Stimulated activated CD4-positive, alpha-beta T cell treated with anti-CD3 and anti-CD28 coated beads, Interleukin-12 subunit alpha, Interleukin-12 subunit beta, amount 100 ng/mL, for 48 hours (primary cell): ENCODE results near the gene ECE1.

Experiments
- DNase-seq, 3 donors: peaks; one replicate each; pipeline ENCODE4 v3.0.0-alpha.2; 2020; ENCODE audit warnings: low read depth in 2 of 3, low spot score in 1 of 3

ECE1 gene

GRCh38 chr1:21308847-21309652, 18.8 kb upstream of the ECE1 start:
- no peak for DNase-seq

- no peak for DNase-seq
Observed at GRCh38 chr1:21308330-21308729, 18.1 kb upstream of the ECE1 start.

- no peak for DNase-seq
Observed at GRCh38 chr1:21307663-21308305, 17.5 kb upstream of the ECE1 start.

DNA sequence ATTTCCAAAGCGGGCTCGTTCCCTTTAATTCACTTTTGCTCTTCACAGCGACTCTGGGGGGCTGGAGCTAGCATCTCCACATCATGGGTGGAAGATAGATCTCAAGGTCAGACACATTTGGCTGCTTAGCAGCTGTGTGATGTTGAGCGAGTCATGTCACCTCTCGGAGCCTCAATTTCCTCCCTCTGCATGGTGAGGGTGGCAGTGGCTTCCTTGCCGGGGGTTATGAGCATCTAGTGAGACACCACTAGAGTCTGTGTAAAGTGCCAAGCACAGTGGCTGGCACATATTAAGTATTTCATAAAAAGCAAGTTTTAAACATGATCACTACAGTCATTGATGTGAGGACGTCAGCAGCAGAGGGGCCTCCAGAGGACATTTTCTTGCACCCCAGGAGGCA, 16.9 kb upstream of the ECE1 start:
- DNase-seq = no peak

- no peak for DNase-seq
Observed at GRCh38 chr1:21305900-21306189, 15.6 kb upstream of the ECE1 start.

GRCh38 chr1:21305155-21305899, 15.1 kb upstream of the ECE1 start:
- no peak for DNase-seq

GRCh38 chr1:21304488-21304887, 14.2 kb upstream of the ECE1 start:
- no peak for DNase-seq

DNA sequence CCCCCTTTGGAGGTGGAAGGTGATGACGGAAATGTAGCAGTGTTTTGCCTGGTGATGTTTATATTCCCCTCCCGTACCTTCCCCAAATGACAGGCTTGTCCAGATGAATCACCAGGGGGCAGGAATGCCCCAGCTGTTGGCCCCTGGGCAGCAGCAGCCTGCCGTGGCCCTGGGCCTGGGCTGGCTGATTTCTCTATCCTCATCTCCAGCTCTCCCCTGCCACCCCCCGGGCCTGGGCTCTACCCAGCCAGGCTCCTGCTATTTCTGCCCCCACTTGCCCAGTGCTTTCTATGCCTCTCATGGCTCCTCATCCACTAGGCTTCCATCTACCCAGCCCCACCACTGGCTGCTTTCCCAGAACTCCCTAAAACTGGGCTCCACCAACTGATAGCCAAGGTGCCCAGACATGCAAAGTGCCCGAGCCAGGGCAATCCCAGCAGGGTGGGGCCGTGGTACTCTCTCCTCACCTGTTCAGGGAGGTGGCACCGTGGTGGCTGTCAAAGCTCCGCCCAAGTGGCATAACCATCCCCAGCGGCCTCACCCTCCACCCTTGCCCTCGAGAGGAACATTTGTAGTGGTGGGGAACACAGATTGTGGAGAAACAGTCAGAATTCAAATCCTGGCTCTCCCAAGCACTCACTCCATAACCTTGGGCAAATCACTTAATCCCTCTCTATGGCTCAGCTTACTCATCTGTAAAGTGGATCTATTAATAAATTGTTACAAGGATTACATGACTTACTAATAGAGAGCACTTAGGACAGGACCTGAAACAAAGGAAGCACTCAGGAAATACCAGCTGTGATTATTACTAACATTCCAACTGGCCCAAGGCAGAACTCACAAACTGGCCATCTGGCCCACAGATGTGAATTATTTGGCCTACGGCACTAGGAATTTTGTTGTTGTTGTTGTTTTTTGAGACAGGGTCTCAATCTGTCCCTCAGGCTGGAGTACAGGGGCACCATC, 12.8 kb upstream of the ECE1 start:
- no peak for DNase-seq

- DNase-seq = no peak
Observed at GRCh38 chr1:21301794-21302440, 11.7 kb upstream of the ECE1 start.

- DNase-seq = no peak
Observed at GRCh38 chr1:21300774-21301173, 10.5 kb upstream of the ECE1 start.

- DNase-seq = no peak
Observed at GRCh38 chr1:21299780-21300395, 9.6 kb upstream of the ECE1 start.

GRCh38 chr1:21298981-21299391, 8.7 kb upstream of the ECE1 start:
- DNase-seq = no peak

DNA sequence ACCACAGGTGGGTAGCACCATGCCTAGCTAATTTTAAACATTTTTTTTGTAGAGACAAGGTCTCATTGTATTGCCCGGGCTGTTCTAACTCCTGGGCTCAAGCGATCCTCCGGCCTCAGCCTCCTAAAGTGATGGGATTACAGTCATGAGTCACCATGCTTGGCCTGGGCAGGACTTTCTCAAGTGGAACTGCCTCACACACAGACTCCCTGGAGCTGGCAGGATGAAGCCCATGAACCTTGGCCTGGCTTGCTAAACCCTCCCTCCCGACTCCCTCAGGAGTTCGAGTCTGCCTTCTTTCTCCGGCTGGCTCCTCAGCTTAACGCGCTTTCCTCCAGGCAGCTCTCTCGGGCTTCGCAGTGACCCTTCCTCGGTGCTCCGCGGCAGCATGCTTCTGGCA, 7.7 kb upstream of the ECE1 start:
- DNase-seq = no peak

DNA sequence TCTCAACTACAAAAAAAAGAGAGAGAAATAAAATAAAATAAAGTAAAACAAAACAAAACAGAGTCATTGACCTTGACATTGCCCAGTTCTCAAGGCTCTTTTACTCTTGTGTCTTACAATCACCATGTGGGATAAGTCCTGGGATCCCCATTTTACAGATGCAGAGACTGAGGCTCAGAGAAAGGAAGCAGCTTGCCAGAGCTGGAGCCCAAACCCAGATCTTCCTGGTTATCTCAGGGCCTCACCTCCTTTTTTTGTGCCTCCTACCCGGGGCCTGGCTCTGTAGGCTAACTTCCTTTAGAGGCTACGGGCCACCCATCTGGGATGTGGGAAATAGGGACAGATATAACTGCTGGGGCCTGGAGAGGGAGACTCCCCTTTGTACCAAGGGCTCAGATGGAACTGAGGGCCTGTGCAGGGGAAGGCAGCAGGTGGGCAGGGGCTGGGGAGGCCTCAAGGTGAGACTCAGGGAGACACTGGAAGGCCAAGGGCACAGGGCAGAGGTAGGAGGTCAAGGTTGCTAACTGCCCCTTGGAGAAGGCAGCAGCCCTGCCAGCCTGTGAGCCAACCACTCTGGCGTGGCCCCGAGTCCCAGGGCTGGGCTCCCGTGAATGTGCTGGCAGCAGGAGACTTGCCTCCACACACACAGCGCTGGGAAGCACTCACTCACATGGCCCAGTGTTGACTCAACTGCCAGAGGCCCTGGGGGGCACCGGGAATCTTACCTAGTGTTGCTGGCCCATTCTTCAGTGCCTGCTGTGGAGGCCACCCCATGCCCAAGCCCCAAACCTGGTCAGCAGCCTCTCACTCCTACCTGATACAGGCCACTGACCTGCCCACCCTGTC, 6.5 kb upstream of the ECE1 start:
- no peak for DNase-seq

- no peak for DNase-seq
Observed at GRCh38 chr1:21295545-21295944, 5.3 kb upstream of the ECE1 start.

- peak; percentile 42 to 48 (median 44) for DNase-seq
Observed at GRCh38 chr1:21295002-21295401, 4.7 kb upstream of the ECE1 start.

- DNase-seq = peak; percentile 75 to 90 (median 81)
Observed at GRCh38 chr1:21294266-21294989, 4.2 kb upstream of the ECE1 start.

- peak; percentile 77 to 84 (median 78) for DNase-seq
Observed at GRCh38 chr1:21293537-21294265, 3.4 kb upstream of the ECE1 start.
